ENCODE results near the gene RAB3GAP2.
"Not testable (repeated sequence)": the region's sequence is repeated elsewhere in the genome, so short reads cannot be mapped to it uniquely, and the experiment has no call there.

RAB3GAP2 gene

GRCh38 chr1:220241072-220241663 lies 31.1 kb downstream of the RAB3GAP2 start:
- H3K4me1 Mint-ChIP-seq, result no peaks in the 10 kb centered on the region
- H3K36me3 Mint-ChIP-seq (ENCODE audit: low read depth), result peaks cover 32% of the 10 kb centered on the region
- no peaks in the 10 kb centered on the region for H3K27me3 Mint-ChIP-seq (ENCODE audit: low read depth, poor library complexity)
- DNase-seq, result no peak
- H3K4me3 Mint-ChIP-seq, result no peak overlapping the region
- peaks cover 25% of the 10 kb centered on the region for H3K9me3 Mint-ChIP-seq
- no peak for TF ChIP-seq CTCF (IDR thresholded peaks at IDR 0.05)
- no peak overlapping the region for H3K27ac Mint-ChIP-seq

- no peak overlapping the region for H3K27ac Mint-ChIP-seq
- peaks cover 23% of the 10 kb centered on the region for H3K36me3 Mint-ChIP-seq (ENCODE audit: low read depth)
- H3K4me1 Mint-ChIP-seq, result no peaks in the 10 kb centered on the region
- no peak for TF ChIP-seq CTCF (IDR thresholded peaks at IDR 0.05)
- H3K27me3 Mint-ChIP-seq (ENCODE audit: low read depth, poor library complexity), result no peaks in the 10 kb centered on the region
- peaks cover 17% of the 10 kb centered on the region for H3K9me3 Mint-ChIP-seq
- DNase-seq, result no peak
- H3K4me3 Mint-ChIP-seq, result no peak overlapping the region
These were observed 32.3 kb downstream of the RAB3GAP2 start for GRCh38 chr1:220239966-220240365.

DNA sequence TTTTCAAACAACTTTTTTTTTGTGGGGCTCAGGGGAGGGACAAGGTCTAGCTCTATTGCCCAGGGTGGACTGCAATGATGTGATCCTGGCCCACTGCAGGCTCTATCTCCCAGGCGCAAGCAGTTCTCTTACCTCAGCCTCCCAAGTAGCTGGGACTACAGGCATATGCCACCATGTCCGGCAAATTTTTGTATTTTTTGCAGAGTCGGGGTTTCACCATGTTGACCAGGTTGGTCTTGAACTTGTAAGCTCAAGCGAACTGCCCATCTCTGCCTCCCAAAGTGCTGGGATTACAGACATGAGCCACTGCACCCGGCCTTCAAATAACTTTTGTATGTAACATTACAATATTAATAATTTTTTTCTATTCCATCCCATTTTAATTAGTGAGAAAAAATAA lies 33.0 kb downstream of the RAB3GAP2 start:
- TF ChIP-seq CTCF (IDR thresholded peaks at IDR 0.05), result no peak
- Mint-ChIP-seq H3K27me3 (ENCODE audit: low read depth, poor library complexity) (no peaks in the 10 kb centered on the region), H3K9me3 (peaks cover 10% of the 10 kb centered on the region), H3K4me1 (no peaks in the 10 kb centered on the region), H3K36me3 (ENCODE audit: low read depth) (peaks cover 15% of the 10 kb centered on the region), H3K4me3 (no peak overlapping the region), H3K27ac (no peak overlapping the region)
- no peak for DNase-seq

- not testable (repeated sequence) for H3K9me3 Mint-ChIP-seq
These were observed 36.0 kb downstream of the RAB3GAP2 start for GRCh38 chr1:220236278-220236677.

DNA sequence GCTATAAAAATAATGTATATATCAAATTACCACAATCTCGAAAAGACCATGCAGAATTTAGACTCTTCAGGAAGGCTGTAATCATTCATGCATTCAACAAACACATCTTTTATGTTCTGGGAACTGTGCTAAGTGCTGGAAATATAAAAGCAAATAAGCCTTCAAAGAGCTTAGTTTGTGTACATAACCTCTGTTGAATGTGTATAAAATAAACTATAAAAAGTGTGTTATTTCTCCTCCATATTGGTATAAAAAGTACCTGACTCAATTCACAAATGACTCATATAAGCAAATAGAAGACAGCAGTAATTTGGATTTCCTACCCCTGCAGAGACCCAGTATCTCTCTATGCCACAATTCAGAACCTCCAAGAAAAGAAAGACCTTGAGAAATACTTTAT lies 36.8 kb downstream of the RAB3GAP2 start:
- Mint-ChIP-seq H3K4me1 (no peaks in the 10 kb centered on the region), H3K27ac (no peak overlapping the region), H3K27me3 (ENCODE audit: low read depth, poor library complexity) (no peaks in the 10 kb centered on the region), H3K4me3 (no peak overlapping the region), H3K36me3 (ENCODE audit: low read depth) (peaks cover 28% of the 10 kb centered on the region), H3K9me3 (no peaks in the 10 kb centered on the region)
- no peak for TF ChIP-seq CTCF (IDR thresholded peaks at IDR 0.05)
- DNase-seq, result no peak

More at GRCh38 chr1:220236278-220236677, 36.0 kb downstream of the RAB3GAP2 start:
- not testable (repeated sequence) for H3K27ac Mint-ChIP-seq; H3K4me3 Mint-ChIP-seq; H3K27me3 Mint-ChIP-seq (ENCODE audit: low read depth, poor library complexity); DNase-seq; H3K4me1 Mint-ChIP-seq
- peaks cover 20% of the 10 kb centered on the region for H3K36me3 Mint-ChIP-seq (ENCODE audit: low read depth)

DNA sequence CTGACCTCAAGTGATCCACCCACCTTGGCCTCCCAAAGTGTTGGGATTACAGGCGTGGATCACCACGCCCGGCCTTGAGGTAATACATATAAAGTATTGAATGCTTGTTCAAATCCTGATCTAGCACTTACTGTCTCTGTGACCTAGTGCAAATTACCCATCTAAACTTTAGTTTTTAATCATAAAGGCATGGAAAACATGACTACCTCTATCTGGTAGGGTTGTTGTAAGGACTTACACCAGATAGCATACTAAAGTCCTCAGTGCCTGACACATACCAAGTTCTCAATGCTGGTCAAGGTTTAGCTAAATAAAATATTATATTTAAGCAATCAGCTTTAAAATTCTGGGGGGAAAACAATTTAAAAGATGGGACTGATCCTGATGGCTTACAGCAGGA lies 38.3 kb downstream of the RAB3GAP2 start:
- TF ChIP-seq CTCF (IDR thresholded peaks at IDR 0.05), result no peak
- DNase-seq, result no peak
- Mint-ChIP-seq H3K9me3 (no peaks in the 10 kb centered on the region), H3K4me3 (no peak overlapping the region), H3K36me3 (ENCODE audit: low read depth) (peaks cover 36% of the 10 kb centered on the region), H3K27me3 (ENCODE audit: low read depth, poor library complexity) (no peaks in the 10 kb centered on the region), H3K4me1 (peaks cover 4% of the 10 kb centered on the region), H3K27ac (no peak overlapping the region)

Measured in nephron progenitor cell (in vitro differentiated cells).